ENCODE measurements around the gene MAPT.

Gene MAPT

DNA sequence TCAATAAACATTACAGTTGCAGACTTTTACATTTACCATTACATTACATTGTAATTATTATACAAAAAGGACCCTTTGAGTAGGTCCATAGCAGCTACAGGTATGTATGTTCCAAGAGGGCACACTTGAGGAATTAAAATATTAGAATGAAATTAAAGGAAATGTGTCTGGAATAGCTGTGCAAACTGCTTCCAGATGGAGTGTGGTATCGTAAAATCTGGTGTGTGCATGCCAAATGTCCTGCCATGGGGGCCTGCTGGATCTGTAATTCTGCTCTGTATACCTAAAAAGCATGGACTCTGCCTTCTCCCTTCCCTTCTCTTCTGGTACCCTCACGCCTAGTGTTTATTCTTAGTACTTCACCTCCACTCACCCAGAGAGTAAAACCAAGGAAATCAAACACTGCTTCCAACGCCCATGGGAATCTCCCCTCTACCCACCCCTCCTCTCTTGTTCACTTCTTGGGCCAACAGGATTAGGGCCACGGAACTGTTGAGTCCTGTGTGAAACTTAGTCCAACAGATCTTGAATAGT lies 143.4 kb downstream of the MAPT start:
- DNase-seq: no peak

DNA sequence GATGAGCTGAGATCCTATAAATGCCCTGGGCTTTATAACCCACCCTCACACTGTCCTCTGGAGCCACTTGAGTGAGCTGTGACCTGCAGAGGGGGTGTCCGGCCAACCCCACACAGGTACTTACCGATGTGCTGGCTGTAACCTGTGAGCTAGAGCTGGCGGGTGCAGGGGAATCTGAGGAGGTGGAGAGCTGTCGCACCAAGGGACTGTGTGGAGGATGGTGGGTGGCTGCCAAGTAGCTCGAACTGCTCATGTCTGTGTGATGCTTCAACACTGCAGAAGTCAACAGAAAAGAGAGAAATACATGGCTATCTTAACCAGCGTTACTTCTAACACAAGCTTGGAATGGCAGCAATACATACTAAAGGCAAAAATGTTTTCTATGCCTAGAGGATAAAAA lies 144.1 kb downstream of the MAPT start:
- no peak for DNase-seq

DNA sequence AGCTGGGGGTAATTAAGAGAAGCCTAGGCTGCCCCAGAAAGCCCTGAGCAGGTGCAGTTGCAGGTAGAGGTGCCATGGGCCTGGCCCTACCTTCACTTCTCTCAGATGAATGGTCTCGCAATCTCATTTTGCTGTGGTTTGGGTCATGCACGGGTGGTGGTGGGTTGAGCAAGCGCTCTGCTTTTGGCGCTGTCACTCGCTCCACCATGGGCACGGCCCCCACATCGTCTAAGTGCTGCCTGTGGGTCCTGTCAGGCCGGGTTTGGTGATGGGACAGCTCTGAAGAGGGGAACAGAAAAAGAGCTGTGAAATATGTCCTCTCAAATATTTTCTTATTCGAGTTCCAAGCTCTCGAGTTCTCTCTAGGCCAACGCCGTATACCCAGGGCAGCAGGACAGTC lies 144.6 kb downstream of the MAPT start:
- no peak for DNase-seq

DNA sequence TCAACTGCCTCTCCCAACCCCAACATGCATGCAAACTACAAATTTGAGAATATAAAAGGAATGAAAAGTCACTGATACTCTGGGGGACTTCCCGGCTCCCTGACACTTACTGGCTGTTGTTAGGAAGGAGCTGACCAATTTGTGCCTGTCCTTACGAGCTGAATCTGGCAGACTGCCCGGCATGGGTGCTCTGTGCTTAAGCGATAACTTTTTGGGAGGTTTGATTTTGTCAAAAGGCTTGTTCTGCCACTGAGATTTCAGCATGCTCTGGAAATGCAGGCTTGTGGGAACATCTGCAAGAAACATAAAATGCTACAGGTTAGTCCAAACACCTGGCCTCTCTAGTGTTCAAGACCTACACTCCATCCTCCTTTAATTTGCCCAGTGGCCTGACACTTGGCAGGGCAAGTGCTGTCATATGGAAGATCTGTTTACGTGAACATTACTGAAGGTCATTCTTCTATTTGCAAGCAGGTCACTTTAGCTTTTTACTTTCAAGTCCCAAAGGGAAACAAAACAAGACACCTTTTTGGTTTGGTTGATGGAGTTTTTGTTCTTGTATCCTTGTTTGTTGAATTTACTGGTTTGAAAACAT lies 145.3 kb downstream of the MAPT start:
- peak; percentile 12 for DNase-seq

DNA sequence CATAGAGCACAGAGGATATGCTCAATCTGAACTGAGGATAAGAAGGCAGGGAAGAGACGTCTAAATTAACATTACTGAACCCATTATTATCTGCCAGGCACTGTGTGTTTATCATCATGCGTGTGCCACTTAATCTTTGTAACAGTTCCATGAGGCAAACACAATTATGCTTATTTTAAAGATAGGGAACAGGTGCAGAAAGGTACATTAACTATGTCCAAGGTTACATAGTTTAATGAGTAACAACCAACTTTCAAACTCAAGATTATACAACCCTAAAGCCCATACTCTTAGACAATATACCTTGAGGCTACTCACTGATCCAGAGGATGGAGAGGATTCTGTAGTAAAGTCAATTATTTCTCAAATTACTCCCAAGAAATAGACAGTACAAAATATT lies 147.9 kb downstream of the MAPT start:
- no peak for DNase-seq

DNA sequence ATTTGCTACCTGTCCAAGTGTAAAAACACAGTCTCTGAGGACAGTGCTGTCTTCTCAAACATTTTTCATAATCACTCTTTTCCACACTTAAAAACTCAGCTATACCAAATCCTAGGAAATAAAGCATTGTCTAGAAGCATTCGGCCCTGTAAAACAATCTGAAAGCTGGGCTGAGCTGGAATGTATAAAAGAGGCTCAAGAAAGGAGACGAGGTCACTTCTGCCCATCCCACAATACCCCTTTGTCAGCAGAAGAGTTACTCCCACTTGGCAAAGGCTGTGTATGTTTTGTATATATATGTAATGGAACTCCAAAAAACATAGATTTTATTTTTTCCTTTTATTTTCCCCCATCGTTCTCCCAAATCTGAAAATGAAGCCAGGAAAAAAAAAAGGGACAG lies 148.6 kb downstream of the MAPT start:
- no peak for DNase-seq

DNA sequence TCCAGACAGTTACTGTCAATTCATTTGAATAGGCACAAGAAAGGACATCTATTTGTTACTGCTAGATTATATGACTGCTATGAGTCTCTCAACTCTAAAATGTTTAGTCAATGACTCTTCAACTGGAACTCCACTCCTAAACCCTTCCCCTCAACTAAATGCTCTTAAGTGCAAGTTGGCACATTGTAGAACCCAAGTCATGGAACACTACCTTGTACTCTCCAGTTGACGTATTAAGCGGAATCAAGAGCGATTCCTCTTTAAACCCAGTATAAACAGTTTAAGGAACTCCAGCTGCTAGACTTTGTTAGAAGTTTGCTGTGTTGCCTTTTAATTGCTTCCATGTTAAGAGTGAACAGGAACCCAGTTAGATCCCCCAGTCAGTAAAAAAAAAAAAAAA lies 149.3 kb downstream of the MAPT start:
- no peak for DNase-seq

DNA sequence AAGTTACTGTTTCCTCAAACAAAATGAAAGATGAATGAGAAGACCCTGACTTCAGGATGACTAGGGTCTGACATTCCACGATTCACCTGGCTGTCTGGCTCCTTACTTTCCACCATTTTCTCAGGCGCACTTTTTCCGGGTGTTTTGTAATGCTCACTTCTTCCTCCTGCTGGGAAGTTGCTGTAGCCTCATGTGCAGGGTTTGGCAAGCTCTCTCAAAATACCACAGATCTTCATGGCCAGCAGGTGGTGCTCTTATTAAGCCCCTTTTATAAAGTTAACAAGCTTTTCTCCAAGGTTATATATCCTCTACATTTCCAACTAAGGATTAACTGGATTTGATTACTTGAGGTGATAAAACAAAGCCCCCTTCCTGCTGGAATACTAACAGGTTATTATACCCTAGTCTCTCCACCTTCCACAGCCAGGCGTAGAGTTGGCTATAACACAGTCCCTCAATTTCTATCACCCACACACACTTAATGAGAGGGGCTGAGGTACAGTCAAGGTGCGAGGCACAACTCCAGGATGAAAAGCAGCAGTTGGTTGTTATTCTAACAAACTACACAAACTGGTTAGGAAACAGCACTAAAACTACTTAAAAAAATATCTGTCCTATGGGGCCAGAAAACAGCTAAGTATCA lies 150.1 kb downstream of the MAPT start:
- peak; percentile 66 for DNase-seq

DNA sequence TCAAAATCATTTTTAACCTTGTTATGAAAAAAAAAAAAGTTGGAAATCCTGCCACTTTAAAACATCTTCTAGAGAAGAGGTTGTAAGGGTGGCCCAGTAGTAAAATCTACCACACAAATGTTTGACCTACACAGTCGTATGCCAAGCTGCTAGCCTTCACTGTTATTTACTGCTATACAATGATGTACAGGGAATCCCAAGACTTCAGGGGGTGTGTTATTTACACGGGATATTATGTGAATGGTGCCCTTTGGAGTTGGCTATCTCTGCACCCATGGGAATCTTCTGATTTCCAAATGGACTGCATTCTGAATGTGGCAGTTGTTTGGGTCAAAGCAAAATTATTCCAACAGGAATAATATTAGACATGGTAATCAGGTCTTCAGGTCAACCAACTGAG lies 150.6 kb downstream of the MAPT start:
- no peak for DNase-seq

DNA sequence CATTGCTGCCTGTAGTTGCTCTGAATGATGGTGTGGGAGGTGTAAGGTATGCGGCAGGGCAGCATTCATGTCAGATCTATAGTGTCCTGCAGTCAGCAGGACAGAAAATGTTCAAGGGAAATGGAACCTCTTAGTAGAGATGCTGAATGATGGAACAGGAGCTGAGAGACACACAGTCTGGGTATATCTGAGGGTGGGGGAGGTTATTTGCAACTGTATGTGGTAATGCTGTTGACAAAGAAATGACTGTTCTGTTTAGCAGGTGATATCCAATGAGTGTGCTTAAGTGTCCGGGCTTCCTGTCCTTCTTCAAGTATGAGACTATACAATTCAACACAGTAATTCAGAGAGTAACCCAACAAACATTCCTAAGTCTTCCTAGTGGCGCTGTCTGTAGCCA lies 151.3 kb downstream of the MAPT start:
- DNase-seq: no peak

DNA sequence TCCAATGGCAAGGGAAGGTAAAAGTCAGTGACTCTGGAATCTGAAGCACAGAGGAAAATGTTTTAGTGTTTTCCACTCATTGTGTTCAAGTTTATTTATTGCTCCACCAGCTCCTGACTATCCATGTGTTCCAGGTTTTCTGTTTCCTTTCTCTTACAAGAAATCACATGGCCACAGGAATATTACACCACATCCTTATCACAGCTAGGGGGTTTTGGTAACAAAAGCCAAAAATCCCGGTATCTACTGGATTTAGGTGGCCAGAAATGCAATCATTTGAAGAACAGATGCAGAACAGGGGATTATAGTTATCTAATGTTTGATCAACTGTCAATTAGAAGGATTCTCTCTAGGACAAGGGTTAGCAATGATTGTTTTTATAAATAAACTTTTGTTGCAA lies 152.6 kb downstream of the MAPT start:
- DNase-seq: no peak

DNA sequence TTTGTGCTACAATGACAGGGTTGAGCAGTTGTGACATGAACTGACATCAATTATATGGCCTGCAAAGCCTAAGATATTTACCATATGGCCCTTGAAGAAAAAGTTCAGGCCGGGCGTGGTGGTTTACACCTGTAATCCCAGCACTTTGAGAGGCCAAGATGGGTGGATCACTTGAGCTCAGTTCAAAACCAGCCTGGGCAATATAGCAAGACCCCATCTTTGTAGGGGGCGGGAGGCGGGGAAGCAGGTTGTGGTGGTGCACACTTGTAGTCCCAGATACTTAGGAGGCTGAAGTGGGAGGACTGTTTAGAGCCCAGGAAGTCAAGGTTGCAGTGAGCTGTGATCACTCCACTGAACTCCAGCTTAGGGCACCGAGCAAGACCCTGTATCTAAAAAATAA lies 153.0 kb downstream of the MAPT start:
- DNase-seq: no peak

DNA sequence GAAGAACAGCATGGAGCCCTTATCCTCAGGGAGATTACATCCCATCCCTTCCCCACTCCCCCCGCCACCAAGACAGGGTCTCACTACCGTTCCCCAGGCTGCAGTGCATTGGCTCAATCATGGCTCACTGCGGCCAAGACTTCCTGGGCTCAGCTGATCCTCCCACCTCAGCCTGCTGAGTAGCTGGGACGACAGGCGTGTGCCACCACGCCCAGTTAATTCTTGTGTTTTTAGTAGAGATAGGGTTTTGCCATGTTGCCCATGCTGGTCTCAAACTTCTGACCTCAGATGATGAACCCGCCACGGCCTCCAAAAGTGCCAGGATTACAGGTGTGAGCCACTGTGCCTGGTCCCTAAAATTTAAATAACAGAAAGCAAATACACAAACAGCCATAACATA lies 153.5 kb downstream of the MAPT start:
- no peak for DNase-seq

DNA sequence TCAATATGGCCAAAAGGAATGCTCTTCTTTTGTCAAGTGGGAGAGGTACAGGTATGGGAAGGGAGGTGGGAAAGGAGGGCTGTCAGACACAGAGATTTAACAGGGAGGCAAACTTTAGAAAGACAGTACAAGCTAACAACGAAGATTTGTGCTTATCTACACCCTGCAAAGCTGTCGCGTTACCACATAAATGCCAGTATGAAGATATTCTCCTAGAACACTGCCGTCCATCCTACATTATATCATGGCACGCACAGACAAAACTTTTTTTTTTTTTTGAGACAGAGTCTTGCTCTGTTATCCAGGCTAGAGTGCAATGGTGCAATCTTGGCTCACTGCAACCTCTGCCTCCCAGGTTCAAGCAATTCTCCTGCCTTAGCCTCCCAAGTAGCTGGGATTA lies 155.3 kb downstream of the MAPT start:
- DNase-seq: no peak

DNA sequence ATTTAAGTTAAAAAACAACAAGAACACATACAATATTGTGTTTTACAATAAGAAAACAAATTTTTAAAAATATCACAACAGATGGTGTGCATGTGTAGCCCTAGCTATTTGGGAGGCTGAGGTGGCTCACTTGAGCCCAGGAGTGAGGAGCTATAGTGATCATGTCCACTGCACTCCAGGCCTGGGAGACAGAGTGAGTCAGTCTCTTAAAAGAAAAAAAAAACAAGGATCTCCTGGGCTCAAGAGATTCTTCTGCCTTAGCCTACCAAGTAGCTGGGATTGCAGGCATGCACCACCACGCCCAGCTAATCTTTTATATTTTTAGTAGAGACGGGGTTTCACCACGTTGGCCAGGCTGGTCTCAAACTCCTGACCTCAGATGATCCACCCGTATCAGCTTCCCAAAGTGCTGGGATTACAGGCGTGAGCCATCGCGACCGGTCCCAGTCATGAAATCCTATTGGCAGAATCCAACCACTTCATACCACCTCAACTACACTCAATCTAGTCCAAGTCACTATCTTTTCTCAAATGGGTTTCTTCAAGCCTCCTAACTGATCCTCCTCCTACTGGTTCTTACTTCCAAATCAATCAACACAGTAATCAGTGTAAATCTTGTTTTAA lies 159.7 kb downstream of the MAPT start:
- no peak for DNase-seq

DNA sequence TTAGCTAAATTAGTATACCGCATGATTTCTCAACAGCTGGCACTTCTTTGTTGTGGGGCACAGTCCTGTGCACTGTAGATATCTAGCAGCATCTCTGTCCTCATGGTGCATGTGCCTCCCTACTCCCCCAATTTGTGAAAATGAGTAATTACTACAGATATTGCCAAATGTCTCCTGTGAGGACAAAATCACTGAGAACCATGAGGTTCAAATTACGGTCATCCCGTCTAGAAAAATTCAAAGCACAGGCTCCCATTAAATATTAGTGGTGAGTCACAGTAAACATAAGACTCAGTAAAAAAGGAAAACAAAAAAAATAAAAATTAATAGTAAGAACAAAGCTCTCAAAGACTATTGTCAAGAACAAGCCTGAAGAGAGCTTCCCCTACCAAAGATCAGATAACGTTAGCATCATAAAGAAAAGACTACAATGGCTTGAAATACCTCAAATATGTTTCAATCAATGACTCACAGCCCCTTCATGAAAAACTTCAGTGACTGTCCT lies 162.5 kb downstream of the MAPT start:
- DNase-seq: no peak

DNA sequence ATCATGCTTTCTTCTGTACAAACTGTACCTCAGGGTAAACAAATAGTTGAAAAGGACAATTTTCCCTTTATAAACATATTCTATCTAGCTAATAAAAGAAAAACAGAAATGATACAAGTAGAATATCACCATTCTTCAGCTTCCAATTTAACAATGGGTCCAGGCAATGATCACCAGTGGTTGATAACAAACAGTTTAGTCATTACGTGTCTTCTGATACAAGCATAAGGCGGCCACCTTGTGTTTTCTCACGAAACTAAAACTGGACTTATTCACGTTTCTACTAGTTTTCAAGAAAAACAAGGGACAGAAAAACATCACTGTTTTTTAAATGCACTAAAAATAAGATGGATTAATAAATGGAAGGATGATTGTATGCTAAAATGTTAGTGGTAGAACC lies 163.0 kb downstream of the MAPT start:
- DNase-seq: no peak

DNA sequence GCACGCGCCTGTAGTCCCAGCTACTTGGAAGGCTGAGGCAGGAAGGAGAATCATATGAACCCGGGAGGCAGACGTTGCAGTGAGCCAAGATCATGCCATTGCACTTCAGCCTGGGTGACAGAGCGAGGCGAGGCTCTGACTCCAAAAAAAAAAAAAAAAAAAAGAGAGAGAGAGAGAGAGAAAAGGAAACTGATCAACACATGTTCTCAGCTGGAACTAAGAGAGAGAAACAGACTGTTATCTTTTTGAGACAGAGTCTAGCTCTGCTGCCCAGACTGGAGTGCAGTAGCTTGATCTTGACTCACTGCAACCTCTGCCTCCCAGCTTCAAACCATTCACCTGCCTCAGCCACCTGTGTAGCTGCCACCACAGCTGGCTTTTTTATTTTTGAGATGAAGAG lies 165.1 kb downstream of the MAPT start:
- no peak for DNase-seq

DNA sequence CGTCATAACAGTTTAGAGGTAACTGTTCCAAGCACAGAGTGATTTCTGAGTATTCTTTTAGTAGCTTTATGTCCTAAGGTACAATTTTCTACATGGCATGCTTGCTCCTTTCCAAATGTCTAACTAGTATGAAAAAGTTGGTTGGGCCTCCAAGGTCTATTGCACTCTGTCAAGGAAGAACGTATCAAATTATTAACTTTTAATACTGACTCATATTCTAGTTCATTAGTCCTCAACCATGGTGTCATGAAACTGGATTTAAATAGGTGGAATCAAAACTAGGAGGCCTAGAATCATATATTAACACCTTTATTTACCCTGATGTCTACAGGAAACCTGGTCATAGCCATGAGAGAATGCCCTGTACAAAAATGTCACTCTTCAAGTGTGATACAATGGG lies 166.1 kb downstream of the MAPT start:
- DNase-seq: no peak

DNA sequence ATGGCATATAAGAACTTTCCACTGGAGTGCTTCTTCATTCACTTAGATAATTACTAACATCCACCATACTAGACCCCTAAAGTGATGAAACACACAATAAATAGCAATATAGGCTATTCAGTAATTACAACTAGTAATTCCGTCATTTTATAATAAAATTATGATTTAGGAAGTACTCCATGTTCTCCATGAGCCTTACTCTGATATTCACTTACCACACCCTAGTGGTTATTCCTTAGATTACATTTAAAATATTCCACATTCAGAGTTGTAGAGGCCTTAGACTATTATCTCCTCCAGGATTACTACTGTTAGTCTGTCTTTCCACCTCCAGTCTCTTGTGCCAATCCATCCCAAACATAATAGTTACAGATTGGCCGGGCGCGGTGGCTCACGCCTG lies 167.1 kb downstream of the MAPT start:
- DNase-seq: peak; percentile 10

DNA sequence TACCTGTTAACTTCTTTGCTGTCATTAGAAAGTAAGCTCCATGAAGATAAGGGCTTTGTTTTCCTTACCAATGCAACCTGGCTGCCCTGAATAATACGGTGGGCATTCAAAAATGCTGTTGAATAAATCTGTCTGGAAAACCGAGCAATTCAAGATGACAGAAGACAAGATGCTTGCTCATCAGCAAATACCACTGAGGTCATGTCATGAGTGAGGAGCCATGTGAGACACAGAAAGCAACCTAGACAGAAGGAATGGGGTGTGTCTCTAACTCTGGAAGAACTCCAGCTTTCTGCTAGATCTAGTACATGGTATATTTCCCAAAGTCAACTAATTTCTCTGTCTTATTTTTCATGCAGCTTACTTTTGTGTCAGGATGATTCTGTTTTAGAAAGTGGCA lies 168.9 kb downstream of the MAPT start:
- DNase-seq: no peak

DNA sequence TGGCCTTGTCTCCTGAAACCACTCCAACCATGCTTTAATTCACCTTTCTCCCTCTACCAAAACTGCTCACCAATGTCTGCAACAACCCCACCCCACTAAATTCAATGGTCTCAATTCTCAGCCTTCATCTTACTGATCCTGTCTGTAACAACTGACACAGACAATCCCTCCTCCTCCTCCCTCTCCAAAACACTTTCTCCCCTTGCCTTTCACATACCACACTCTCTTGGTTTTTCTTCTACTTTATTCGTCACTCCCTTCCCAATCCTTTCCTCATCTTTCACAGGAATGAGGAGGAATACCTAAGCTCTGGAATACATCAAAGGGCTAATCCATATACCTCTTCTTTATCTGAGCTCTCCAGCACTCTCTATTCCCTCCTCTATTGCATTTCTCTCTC lies 170.1 kb downstream of the MAPT start:
- no peak for DNase-seq

DNA sequence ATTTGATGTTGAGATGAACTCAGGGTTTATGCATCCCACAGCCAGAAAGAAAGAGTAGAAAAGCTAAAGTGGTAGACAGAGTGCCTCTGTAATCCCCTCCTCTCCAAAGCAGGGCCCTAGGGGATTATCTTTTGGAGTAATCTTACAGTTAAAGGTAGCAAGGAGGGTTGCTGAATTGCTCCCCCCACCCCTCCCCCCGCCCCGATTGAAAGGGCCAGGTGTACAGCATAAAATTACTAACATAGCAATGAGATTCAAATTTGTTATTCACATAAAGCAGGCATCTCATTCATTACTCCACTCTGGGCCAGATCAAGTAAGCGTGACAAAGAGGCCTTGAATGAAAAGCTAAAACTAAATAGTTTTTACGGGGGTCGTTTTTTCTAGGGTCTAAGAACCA lies 177.4 kb downstream of the MAPT start:
- peak; percentile 5 for DNase-seq

DNA sequence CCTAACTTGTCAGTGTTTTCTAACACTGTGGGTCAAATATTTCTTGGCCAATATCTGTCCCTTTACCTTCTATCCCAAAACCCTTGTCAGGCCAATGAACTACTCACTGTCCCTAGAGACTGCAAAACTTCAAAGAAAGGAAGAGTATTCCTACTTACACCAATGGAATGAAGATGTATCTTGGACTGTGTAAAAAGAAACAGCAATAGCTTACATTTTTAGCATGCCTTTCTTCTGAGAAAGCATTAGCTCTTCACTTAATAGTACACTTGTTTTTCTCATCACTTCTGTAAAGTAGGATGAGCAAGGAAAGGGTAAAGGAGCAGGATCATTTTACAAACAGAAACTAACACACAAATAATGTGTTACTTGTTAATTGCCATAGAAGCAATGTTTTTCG lies 178.6 kb downstream of the MAPT start:
- no peak for DNase-seq

DNA sequence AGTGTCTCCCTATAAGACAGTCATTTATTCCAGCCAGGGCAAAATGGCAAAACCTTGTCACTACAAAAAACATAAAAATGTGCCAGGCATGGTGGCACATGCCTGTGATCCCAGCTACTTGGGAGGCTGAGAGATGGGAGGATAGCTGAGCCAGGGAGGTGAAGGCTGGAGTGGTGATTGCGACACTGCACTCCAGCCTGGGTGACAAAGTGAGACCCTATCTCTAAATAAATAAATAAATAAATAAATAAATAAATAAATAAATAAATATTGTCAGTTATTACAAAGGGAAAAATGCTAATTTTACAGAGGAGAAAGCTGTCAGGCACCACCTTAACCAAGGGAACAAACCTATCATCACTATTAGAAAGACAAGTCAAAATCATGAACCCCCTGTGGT lies 180.2 kb downstream of the MAPT start:
- DNase-seq: no peak
